Natural killer cell (primary cell): Measurements from ENCODE around the gene ANKRD44. TPM values are rescaled to one million over a fixed set of nuclear protein-coding genes. Genes with fewer than 3 reads are reported as not detected.

Experiments
- ATAC-seq, 3 donors: fragments of 150-1000 bp in 2 of 3; fragments of 200-7000 bp in 1 of 3; cut with Tn5 transposase; 1 replicate in 1 of 3; 2 replicates in 2 of 3; pipeline ENCODE4 v1.10.0; 2021; ENCODE audit warnings: mild to moderate bottlenecking in 2 of 3, moderate library complexity in 2 of 3
- DNase-seq, 2 donors: peaks; one replicate each; pipeline versions ENCODE4 v3.0.0 to v3.0.0-alpha.2; 2013 to 2021; ENCODE audit warnings: mixed read lengths in 1 of 2
- H3K27ac ChIP-seq: one replicate; pipeline ENCODE4 v1.5.1; 2013; ENCODE audit warnings: mild to moderate bottlenecking, low read length
- H3K27me3 ChIP-seq: one replicate; pipeline ENCODE4 v1.6.1; 2013; ENCODE audit warnings: low read length; ENCODE audit not compliant: control insufficient read depth, insufficient read depth
- H3K36me3 ChIP-seq: one replicate; pipeline ENCODE4 v1.6.1; 2013; ENCODE audit warnings: low read length; ENCODE audit not compliant: control insufficient read depth, insufficient read depth
- H3K4me1 ChIP-seq: one replicate; pipeline ENCODE4 v1.6.1; 2013; ENCODE audit warnings: low read length; ENCODE audit not compliant: control insufficient read depth, insufficient read depth
- H3K4me3 ChIP-seq: one replicate; pipeline ENCODE4 v1.5.1; 2013; ENCODE audit warnings: low read length
- H3K9me3 ChIP-seq: one replicate; pipeline ENCODE4 v1.6.1; 2013; ENCODE audit warnings: low read length; ENCODE audit not compliant: control insufficient read depth, insufficient read depth
- H3K27ac Mint-ChIP-seq, 2 donors: one replicate each; pipeline ENCODE4 v1.8.0; 2022; ENCODE audit warnings: mild to moderate bottlenecking in 2 of 2, mixed read lengths in 2 of 2, moderate library complexity in 1 of 2
- H3K27me3 Mint-ChIP-seq, 2 donors: one replicate each; pipeline ENCODE4 v1.8.0; 2022; ENCODE audit warnings: low read depth in 2 of 2, mixed read lengths in 2 of 2
- H3K36me3 Mint-ChIP-seq: one replicate; pipeline ENCODE4 v1.8.0; 2022; ENCODE audit warnings: mixed read lengths
- H3K4me1 Mint-ChIP-seq, 2 donors: one replicate each; pipeline ENCODE4 v1.8.0; 2022; ENCODE audit warnings: mixed read lengths in 2 of 2
- H3K4me3 Mint-ChIP-seq: one replicate; pipeline ENCODE4 v1.8.0; 2022; ENCODE audit warnings: mild to moderate bottlenecking, moderate library complexity, mixed read lengths
- H3K9me3 Mint-ChIP-seq, 2 donors: one replicate each; pipeline ENCODE4 v1.8.0; 2022; ENCODE audit warnings: mixed read lengths in 2 of 2
- WGBS: methylation state at CpG from one replicate; pipeline ENCODE4 v1.1.7; 2013; ENCODE audit warnings: missing lambda C conversion rate; ENCODE audit not compliant: insufficient coverage; 5-methylcytosine and 5-hydroxymethylcytosine counted together
- intact Hi-C: fragments of 100-400 bp; cut with micrococcal nuclease; formaldehyde crosslinking; loops from one replicate; pipeline ENCODE4 v1.14.2; 2022
- total RNA-seq, 4 donors: library from RNA; stranded (reverse); fragments of 120-200 nt in 1 of 4; gene quantifications; one replicate each; pipeline versions ENCODE4 v1.2.3 to v1.2.4, GENCODE V29; 2013 to 2022
- TF ChIP-seq, protein P1 (sequence below): fragments of 200-600 bp; IDR thresholded peaks from one replicate; pipeline ENCODE4 v1.8.0; 2022; ENCODE audit warnings: antibody characterized with exemption

ANKRD44 gene
- total RNA-seq, 3 donors from 2014 or later (not counting 1 experiment from before 2014, with no cell fraction given) = 252 to 376 (median 311) TPM

DNA sequence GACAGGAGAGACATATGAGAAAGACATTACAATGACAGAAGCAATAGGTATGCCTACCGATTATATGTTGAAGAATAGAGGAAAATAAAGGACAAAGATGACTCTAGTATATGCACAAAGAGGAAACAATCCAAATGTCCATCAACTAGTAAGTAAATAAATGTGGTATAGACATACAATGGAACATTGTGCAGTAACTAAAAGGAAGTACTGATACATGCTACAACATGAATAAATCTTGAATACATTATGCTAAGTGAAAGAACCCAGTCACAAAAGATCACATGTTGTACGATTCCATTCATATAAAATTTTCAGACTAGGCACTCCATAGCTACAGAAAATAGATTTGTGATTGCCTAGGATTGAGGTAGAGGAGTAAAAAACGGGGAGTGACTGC, 355.5 kb downstream of the ANKRD44 start:
- no peaks in the 10 kb centered on the region for H3K4me1 ChIP-seq
- Mint-ChIP-seq H3K36me3 (no peaks in the 10 kb centered on the region), H3K9me3 (no peaks in the 10 kb centered on the region), H3K27ac (no peak overlapping the region), H3K4me1 (peaks cover 6 to 12% of the 10 kb centered on the region in 2 donors), H3K4me3 (no peak overlapping the region), H3K27me3 (peaks cover 0 to 9% of the 10 kb centered on the region in 2 donors)
- H3K27ac ChIP-seq = no peak overlapping the region
- intact Hi-C loops = no loop called here
- 83% methylated on average over 1 of the region's 3 CpGs for WGBS
- DNase-seq (no peak), ATAC-seq (no peak)
- no peaks in the 10 kb centered on the region for H3K36me3 ChIP-seq
- no peaks in the 10 kb centered on the region for H3K9me3 ChIP-seq
- TF ChIP-seq, protein P1, sequence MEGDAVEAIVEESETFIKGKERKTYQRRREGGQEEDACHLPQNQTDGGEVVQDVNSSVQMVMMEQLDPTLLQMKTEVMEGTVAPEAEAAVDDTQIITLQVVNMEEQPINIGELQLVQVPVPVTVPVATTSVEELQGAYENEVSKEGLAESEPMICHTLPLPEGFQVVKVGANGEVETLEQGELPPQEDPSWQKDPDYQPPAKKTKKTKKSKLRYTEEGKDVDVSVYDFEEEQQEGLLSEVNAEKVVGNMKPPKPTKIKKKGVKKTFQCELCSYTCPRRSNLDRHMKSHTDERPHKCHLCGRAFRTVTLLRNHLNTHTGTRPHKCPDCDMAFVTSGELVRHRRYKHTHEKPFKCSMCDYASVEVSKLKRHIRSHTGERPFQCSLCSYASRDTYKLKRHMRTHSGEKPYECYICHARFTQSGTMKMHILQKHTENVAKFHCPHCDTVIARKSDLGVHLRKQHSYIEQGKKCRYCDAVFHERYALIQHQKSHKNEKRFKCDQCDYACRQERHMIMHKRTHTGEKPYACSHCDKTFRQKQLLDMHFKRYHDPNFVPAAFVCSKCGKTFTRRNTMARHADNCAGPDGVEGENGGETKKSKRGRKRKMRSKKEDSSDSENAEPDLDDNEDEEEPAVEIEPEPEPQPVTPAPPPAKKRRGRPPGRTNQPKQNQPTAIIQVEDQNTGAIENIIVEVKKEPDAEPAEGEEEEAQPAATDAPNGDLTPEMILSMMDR = no peak
- no peak overlapping the region for H3K4me3 ChIP-seq
- H3K27me3 ChIP-seq = no peaks in the 10 kb centered on the region

DNA sequence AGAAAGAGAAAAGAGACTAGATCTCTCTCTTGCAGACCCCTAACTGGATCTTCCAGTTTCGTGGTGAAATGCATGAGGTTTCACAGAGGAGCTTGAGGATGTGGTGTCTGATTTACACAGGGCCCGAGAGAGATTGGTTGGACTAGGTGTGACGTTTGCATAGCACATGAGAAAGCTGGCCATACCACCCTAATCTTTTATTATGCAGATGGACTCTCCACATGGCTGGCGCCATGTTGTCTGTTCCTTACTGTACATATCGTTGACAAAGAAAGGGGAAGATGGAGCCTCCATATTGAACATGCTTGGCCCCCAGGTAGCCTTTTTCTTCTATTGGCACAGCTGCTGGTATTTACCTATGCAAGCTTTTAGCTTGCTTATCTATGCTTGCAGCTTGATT, 356.6 kb downstream of the ANKRD44 start:
- no peak overlapping the region for H3K4me3 ChIP-seq
- H3K27ac ChIP-seq = no peak overlapping the region
- no peak overlapping the region for H3K27ac Mint-ChIP-seq
- TF ChIP-seq, protein P1 = no peak
- 81% methylated on average over 5 of the region's 5 CpGs for WGBS
- no peaks in the 10 kb centered on the region for H3K9me3 Mint-ChIP-seq
- no peak overlapping the region for H3K4me3 Mint-ChIP-seq
- no peaks in the 10 kb centered on the region for H3K9me3 ChIP-seq
- no peak for ATAC-seq
- H3K4me1 Mint-ChIP-seq = peaks cover 6 to 12% of the 10 kb centered on the region in 2 donors
- H3K27me3 Mint-ChIP-seq = peaks cover 0 to 9% of the 10 kb centered on the region in 2 donors
- no peaks in the 10 kb centered on the region for H3K36me3 Mint-ChIP-seq
- no peaks in the 10 kb centered on the region for H3K36me3 ChIP-seq
- no peaks in the 10 kb centered on the region for H3K27me3 ChIP-seq
- no peaks in the 10 kb centered on the region for H3K4me1 ChIP-seq
- intact Hi-C loops = no loop called here
- no peak for DNase-seq

DNA sequence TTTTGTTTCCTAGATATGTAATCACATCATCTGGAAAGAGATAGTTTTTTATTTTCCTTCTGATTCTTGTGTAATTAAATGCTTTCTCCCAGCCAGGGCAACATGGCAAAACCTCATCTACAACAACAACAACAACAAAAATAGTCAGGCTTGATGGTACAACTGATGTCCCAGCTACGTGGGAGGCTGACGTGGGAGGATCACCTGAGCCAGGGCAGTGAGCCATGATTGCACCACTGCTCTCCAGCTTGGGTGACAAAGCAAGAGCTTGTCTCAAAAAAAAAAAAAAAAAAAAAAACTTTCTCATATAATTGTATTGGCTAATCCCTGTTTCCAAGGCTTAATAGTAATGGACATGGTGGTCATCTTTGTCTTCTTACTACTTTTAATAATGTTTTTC, 357.6 kb downstream of the ANKRD44 start:
- Mint-ChIP-seq H3K27me3 (peaks cover 0 to 9% of the 10 kb centered on the region in 2 donors), H3K36me3 (no peaks in the 10 kb centered on the region), H3K27ac (no peak overlapping the region), H3K4me3 (no peak overlapping the region), H3K9me3 (no peaks in the 10 kb centered on the region), H3K4me1 (peaks cover 6 to 12% of the 10 kb centered on the region in 2 donors)
- intact Hi-C loops = no loop called here
- TF ChIP-seq, protein P1 = no peak
- no peak overlapping the region for H3K4me3 ChIP-seq
- 88% methylated on average over 2 of the region's 2 CpGs for WGBS
- no peaks in the 10 kb centered on the region for H3K27me3 ChIP-seq
- no peaks in the 10 kb centered on the region for H3K9me3 ChIP-seq
- no peaks in the 10 kb centered on the region for H3K4me1 ChIP-seq
- DNase-seq (no peak), ATAC-seq (no peak)
- no peak overlapping the region for H3K27ac ChIP-seq
- no peaks in the 10 kb centered on the region for H3K36me3 ChIP-seq

DNA sequence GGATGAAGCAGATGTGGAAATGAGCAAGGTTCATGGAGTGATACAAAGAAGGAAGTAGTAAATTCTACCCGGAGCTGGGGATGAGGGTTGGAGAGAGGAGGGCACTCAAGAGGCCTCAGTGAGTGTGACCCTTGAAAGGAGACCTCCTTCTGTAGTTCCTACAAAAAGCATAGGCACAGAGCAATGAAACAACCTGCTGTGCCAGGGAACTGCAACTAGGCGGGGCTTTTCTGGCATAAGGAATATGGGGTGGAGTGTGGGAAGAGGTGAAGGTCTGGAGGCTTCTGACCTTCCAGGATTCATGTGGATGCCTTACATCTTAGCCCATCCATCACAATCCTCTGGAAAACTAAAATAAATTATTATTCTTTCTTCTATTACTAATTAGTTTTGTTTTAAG, 358.6 kb downstream of the ANKRD44 start:
- Mint-ChIP-seq H3K9me3 (no peaks in the 10 kb centered on the region), H3K27ac (no peak overlapping the region), H3K4me1 (peaks cover 6 to 12% of the 10 kb centered on the region in 2 donors), H3K27me3 (peaks cover 0 to 9% of the 10 kb centered on the region in 2 donors), H3K4me3 (no peak overlapping the region), H3K36me3 (no peaks in the 10 kb centered on the region)
- Histone ChIP-seq H3K4me1 (no peaks in the 10 kb centered on the region), H3K4me3 (no peak overlapping the region), H3K27ac (no peak overlapping the region), H3K27me3 (no peaks in the 10 kb centered on the region), H3K36me3 (no peaks in the 10 kb centered on the region), H3K9me3 (no peaks in the 10 kb centered on the region)
- TF ChIP-seq, protein P1 = no peak
- 79% methylated on average over 1 of the region's 2 CpGs for WGBS
- DNase-seq (no peak), ATAC-seq (no peak)
- intact Hi-C loops = no loop called here
